GM19395 (cell line): Measurements from ENCODE around the gene CFAP92.

Source experiments
- ATAC-seq: cut with Tn5 transposase; IDR thresholded peaks from one replicate; pipeline ENCODE4 v1.9.1; 2021; ENCODE audit warnings: mild to moderate bottlenecking, moderate library complexity; ENCODE audit not compliant: unreplicated experiment

CFAP92 gene

GRCh38 chr3:128993461-128994172 is at the start of gene CFAP92:
Gene CFAP92 (minus strand): TSS chr3:128994076. CDS start chr3:128993304, 772 bp downstream.
- ATAC-seq = peak; percentile 82

- ATAC-seq = no peak
These were observed 46.9 kb upstream of the CFAP92 start for GRCh38 chr3:129040579-129041300.

GRCh38 chr3:129040039-129040336 is 46.1 kb upstream of the CFAP92 start:
- ATAC-seq = no peak

- no peak for ATAC-seq
These were observed 45.6 kb upstream of the CFAP92 start for GRCh38 chr3:129039271-129040038.

- no peak for ATAC-seq
These were observed 44.4 kb upstream of the CFAP92 start for GRCh38 chr3:129038121-129038855.

GRCh38 chr3:129037093-129037419 is 43.2 kb upstream of the CFAP92 start:
- no peak for ATAC-seq

GRCh38 chr3:129036222-129037092 is 42.6 kb upstream of the CFAP92 start:
- ATAC-seq = no peak

- ATAC-seq = no peak
These were observed 41.7 kb upstream of the CFAP92 start for GRCh38 chr3:129035360-129036221.

- no peak for ATAC-seq
These were observed 40.8 kb upstream of the CFAP92 start for GRCh38 chr3:129034642-129035041.

GRCh38 chr3:129033633-129034321 is 39.9 kb upstream of the CFAP92 start:
- no peak for ATAC-seq

GRCh38 chr3:129033151-129033550 is 39.3 kb upstream of the CFAP92 start:
- no peak for ATAC-seq

GRCh38 chr3:129032716-129033115 is 38.8 kb upstream of the CFAP92 start:
- no peak for ATAC-seq

GRCh38 chr3:129031476-129032215 is 37.8 kb upstream of the CFAP92 start:
- ATAC-seq = no peak

- ATAC-seq = no peak
These were observed 36.7 kb upstream of the CFAP92 start for GRCh38 chr3:129030611-129031010.

GRCh38 chr3:129028866-129029265 is 35.0 kb upstream of the CFAP92 start:
- no peak for ATAC-seq

GRCh38 chr3:129027544-129027880 is 33.6 kb upstream of the CFAP92 start:
- no peak for ATAC-seq

- peak; percentile 99 for ATAC-seq
These were observed 33.1 kb upstream of the CFAP92 start for GRCh38 chr3:129026728-129027543.
